Measurements from ENCODE around the gene PLXNA2.

GRCh38 chr1:208170252-208170651 lies 73.9 kb downstream of the PLXNA2 start:
- TF ChIP-seq CTCF (IDR thresholded peaks at IDR 0.05) = no peak
- TF ChIP-seq POLR2A (IDR thresholded peaks at IDR 0.05) = no peak
